Regular cardiac myocyte (primary cell): ENCODE measurements around the gene GSK3B. TPM values are rescaled to one million over a fixed set of nuclear protein-coding genes. Genes with fewer than 3 reads are reported as not detected.

Experiments
- total RNA-seq: library from RNA; depleted of rRNA; stranded (reverse); fragments of >200 nt; gene quantifications from 2 replicates; pipeline ENCODE4 v1.2.3, GENCODE V29; 2014

Gene GSK3B
- 31.3 and 36.8 TPM in 2 replicates for total RNA-seq

DNA sequence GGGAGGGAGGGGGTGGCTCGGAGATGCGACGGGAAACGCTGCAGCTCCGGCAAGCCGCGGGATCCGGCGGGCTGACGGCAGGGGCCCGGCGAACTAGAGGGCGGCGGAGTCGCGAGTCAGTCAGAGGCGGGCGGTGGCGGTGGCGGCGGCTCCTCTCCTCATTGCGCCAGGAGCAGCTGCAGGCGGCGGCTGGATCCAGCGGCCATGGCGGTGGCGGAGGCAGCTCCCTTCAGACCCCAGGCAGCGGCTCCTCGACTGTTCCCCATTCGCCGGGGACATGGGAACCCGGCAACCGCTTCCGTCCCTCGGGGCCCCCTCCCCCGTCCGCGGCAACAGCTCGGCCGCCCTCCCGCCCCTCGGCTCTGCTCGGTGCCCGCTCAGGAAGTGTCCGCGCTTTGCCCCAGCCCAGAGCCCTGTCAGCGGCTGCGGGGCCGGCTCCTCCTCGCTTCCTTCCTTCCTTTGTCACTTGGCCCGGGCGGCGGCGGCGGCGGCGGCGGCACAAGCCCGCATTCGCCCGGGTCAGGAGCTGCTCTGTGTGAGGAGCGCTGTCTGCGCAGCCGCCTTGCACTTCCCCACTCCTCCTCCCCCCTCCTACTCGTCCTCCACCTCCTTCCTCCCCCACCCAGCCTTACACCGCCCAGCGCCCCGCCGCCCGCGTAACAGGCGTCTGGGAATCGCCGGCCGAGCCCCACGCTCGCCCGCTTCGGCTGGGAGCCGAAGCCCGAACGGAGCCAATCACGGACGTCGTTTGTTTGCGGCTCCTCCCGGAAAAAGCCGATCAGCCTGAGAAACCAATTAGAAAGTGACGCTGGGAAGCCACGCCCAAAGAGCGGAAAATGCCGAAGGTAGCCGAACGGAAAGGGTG is at the start of gene GSK3B:
Gene GSK3B (minus strand): TSS at position 537 of the 865 bp plus-strand sequence. CDS start 1,013 bp downstream, outside the sequence.

DNA sequence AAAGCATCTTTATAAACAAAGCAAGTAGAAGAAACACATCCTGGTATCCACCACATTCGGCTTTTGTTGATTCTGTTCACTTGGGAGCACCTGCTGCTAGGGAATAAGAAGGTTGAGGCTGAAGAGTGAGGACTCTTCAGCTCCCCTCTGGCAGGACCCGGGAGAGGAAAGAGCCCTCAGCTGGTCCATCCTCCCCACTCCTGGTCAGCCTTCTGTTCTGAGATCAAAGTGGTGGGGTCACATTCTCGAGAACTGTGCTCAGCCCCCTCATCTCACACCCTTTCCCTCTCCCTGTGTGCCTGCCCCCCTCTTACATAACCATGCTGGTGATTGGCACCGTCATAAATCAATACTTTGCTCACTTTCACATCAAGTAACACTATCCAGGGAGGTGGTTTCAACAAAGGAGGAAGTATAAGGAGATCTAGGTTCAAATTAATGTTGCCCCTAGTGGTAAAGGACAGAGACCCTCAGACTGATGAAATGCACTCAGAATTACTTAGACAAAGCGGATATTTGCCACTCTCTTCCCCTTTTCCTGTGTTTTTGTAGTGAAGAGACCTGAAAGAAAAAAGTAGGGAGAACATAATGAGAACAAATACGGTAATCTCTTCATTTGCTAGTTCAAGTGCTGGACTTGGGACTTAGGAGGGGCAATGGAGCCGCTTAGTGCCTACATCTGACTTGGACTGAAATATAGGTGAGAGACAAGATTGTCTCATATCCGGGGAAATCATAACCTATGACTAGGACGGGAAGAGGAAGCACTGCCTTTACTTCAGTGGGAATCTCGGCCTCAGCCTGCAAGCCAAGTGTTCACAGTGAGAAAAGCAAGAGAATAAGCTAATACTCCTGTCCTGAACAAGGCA is 312.7 kb downstream of the GSK3B start, which contains the start of gene NR1I2:
Gene NR1I2 (plus strand): TSS at position 772 of the 869 bp plus-strand sequence.

Other genes with a start within 250 kb of the GSK3B start
- gene GPR156, start 190.8 kb upstream of the GSK3B start, total RNA-seq: 0.38 and 0.56 TPM in 2 replicates